ENCODE data around the gene C13orf42.

DNA sequence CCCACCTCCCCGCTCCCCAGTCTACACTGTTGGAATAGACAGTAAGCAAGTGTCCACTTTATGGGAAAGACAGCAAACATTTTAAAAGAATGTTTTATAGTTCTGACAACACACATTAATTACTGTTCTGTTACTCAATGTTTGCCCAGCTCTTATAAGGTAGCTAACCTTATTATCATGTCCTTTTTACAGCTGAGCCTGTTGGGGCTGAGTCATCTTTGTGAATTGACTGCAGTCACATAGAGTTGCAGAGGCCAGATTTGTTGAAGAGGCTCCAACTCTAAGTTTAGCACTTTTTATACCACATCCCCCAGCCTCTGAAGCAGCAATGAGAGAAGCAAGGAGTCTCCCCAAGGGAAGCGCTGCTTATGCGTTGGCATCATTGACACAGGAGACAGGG is 76.2 kb downstream of the C13orf42 start:
- TF ChIP-seq EP300 (conservative IDR thresholded peaks at IDR 0.05; ENCODE audit: poor library complexity, severe bottlenecking) (no peak), CTCF (IDR thresholded peaks at IDR 0.05; ENCODE audit: poor library complexity, severe bottlenecking) (no peak), POLR2AphosphoS5 (IDR thresholded peaks at IDR 0.05) (no peak), EZH2 (IDR thresholded peaks at IDR 0.05; ENCODE audit: borderline replicate concordance, insufficient read depth, low read length, poor library complexity, severe bottlenecking) (no peak)
